Astrocyte of the spinal cord (primary cell): ENCODE results near the gene DDHD1.
"Not testable (repeated sequence)": the region's sequence is repeated elsewhere in the genome, so short reads cannot be mapped to it uniquely, and the experiment has no call there.

Experiments
- DNase-seq: peaks from one replicate; pipeline ENCODE4 v3.0.0; 2011; ENCODE audit warnings: low read depth, low spot score
- H3K4me3 ChIP-seq: 2 replicates; pipeline ENCODE4 v1.5.1; 2011; ENCODE audit warnings: low read depth, mild to moderate bottlenecking, low read length, moderate library complexity
- CTCF ChIP-seq: IDR thresholded peaks from 2 replicates; pipeline ENCODE4 v1.5.1; 2012; ENCODE audit warnings: low read depth, mild to moderate bottlenecking, low read length, inconsistent platforms
- in situ Hi-C: cut with HindIII; loops from 2 replicates; pipeline ENCODE4 v1.10.0; 2017; ENCODE audit warnings: low sequenced_read_pairs

DDHD1 gene

DNA sequence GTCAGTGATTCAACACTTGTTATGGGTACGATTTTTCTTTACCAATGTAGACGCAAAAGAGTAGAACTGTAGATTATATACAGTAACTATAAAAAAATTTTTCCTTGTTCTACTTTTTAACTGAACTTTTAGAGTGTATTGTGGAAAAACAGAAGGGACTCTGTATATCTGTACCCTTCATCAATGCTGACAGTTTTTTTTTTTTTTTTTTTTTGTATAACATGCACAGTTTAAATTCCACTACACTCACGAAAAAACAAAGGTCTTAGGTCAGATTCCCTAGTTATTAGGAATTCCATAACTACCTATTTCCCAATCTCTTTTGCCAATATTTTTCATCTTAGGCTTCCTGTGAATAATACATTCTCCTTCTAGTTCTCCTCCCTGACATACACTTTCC lies 6.4 kb downstream of the DDHD1 start:
- in situ Hi-C loops = no loop called here
- no peak for TF ChIP-seq CTCF
- no peak for DNase-seq
- no peak overlapping the region for H3K4me3 ChIP-seq

- H3K4me3 ChIP-seq = no peak overlapping the region
- TF ChIP-seq CTCF = no peak
- in situ Hi-C loops = no loop called here
- no peak for DNase-seq
Measured at GRCh38 chr14:53144244-53144643, 8.9 kb downstream of the DDHD1 start.

DNA sequence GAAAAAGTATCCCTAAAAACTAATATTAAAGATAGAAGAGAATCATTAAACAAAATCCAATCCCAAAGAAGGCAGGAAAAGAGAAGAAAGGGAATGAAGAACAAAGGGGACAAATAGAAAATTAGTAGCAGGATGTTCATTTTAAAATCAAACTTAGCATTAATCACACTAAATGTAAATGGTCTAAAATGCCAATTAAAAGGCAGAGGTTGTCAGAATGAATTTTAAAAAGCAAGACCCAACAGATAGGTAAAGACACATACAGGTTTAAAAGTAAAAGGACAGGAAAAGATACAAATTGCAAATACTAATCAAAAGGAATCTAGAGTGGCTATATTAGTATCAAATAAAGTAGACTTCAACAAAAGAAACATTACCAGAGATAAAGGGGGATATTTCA lies 12.5 kb downstream of the DDHD1 start:
- TF ChIP-seq CTCF = no peak
- no peak for DNase-seq
- no peak overlapping the region for H3K4me3 ChIP-seq
- in situ Hi-C loops = no loop called here

GRCh38 chr14:53137568-53138203 lies 15.4 kb downstream of the DDHD1 start:
- in situ Hi-C loops = no loop called here
- no peak for TF ChIP-seq CTCF

DNA sequence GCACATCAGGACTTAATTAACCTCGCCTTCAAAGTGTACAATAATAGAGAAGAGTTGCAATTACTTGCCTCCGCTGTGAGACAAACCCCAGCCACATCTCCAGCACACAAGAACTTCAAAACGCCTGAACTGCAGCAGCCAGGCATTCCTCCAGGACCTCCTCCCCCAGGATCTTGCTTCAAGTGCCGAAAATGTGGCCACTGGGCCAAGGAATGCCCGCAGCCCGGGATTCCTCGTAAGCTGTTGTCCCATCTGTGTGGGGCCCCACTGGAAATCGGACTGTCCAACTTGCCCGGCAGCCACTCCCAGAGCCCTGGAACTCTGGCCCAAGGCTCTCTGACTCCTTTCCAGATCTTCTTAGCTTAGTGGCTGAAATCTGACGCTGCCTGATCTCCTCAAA lies 22.6 kb downstream of the DDHD1 start:
- in situ Hi-C loops, H3K4me3 ChIP-seq, DNase-seq: not testable (repeated sequence)

More at GRCh38 chr14:53137568-53138203, 15.4 kb downstream of the DDHD1 start:
- no peak for DNase-seq
- no peak overlapping the region for H3K4me3 ChIP-seq

DNA sequence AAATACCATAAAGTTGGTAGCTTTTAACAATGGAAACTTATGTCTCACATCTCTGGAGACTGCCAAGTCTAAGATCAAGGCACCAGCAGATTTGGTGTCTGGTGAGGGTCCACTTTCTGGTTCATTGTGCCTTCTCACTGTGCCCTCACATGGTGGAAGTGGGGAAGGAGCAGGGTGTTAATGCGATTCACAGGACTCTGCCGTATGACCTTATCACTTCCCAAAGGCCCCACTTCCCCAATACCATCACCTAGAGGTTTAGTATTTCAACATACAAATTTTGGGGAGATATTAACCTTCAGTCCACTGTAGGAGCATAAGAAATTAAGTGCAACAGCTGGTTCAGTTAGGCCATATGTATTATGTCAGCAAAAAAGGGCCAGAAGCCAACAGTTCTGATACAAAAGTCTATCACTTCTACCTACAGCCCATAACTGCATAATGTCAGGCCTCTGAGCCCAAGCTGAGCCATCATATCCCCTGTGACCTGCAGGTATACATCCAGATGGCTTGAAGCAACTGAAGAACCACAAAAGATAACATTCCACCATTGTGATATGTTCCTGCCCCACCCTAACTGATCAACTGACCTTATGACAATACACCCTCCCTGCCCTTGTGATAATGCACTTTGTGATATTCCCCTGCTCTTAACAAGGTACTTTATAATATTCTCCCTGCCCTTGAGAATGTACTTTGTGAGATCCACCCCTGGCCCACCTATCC lies 24.7 kb downstream of the DDHD1 start:
- in situ Hi-C loops = no loop called here
- no peak overlapping the region for H3K4me3 ChIP-seq
- no peak for DNase-seq
- no peak for TF ChIP-seq CTCF

GRCh38 chr14:53127832-53128231 lies 25.3 kb downstream of the DDHD1 start:
- in situ Hi-C loops = no loop called here
- no peak for DNase-seq
- TF ChIP-seq CTCF = no peak
- H3K4me3 ChIP-seq = no peak overlapping the region
